Activated CD4-positive, CD25-positive, alpha-beta regulatory T cell treated with anti-CD3 and anti-CD28 coated beads, Interleukin-2, amount 50 U/mL, for 72 hours (primary cell): ENCODE results near the gene ADI1.
A peak's percentile ranks its signal among the peaks of the same experiment; 100 is the strongest.
"Not testable (repeated sequence)": the region's sequence is repeated elsewhere in the genome, so short reads cannot be mapped to it uniquely, and the experiment has no call there.

Source experiments
- DNase-seq: peaks from one replicate; pipeline ENCODE4 v3.0.0; 2021

ADI1 gene

GRCh38 chr2:3527886-3528785 is 8.8 kb upstream of the ADI1 start:
- no peak for DNase-seq

GRCh38 chr2:3526871-3527270 is 7.5 kb upstream of the ADI1 start:
- no peak for DNase-seq

- DNase-seq = no peak
These were observed 4.3 kb upstream of the ADI1 start for GRCh38 chr2:3523551-3524041.

GRCh38 chr2:3522961-3523421 is 3.7 kb upstream of the ADI1 start:
- no peak for DNase-seq

- no peak for DNase-seq
These were observed 1.3 kb upstream of the ADI1 start for GRCh38 chr2:3520591-3520990.

- peak; percentile 97 for DNase-seq
These were observed 656 bp downstream of the ADI1 start for GRCh38 chr2:3518496-3519254.

- DNase-seq = no peak
These were observed 1.3 kb downstream of the ADI1 start for GRCh38 chr2:3517948-3518495.

- no peak for DNase-seq
These were observed 2.5 kb downstream of the ADI1 start for GRCh38 chr2:3516831-3517230.

- not testable (repeated sequence) for DNase-seq
These were observed 3.9 kb downstream of the ADI1 start for GRCh38 chr2:3515438-3515837.

GRCh38 chr2:3513026-3513810 is 6.1 kb downstream of the ADI1 start:
- DNase-seq = no peak

- DNase-seq = no peak
These were observed 7.2 kb downstream of the ADI1 start for GRCh38 chr2:3512086-3512485.

GRCh38 chr2:3505771-3506170 is 13.6 kb downstream of the ADI1 start:
- no peak for DNase-seq

- DNase-seq = no peak
These were observed 14.6 kb downstream of the ADI1 start for GRCh38 chr2:3504741-3505140.

- no peak for DNase-seq
These were observed 15.8 kb downstream of the ADI1 start for GRCh38 chr2:3503483-3503882.

GRCh38 chr2:3503046-3503445 is 16.3 kb downstream of the ADI1 start:
- no peak for DNase-seq

- no peak for DNase-seq
These were observed 18.9 kb downstream of the ADI1 start for GRCh38 chr2:3500326-3500899.

GRCh38 chr2:3498783-3499394 is 20.4 kb downstream of the ADI1 start:
- DNase-seq = no peak

GRCh38 chr2:3496708-3497080 is 22.6 kb downstream of the ADI1 start:
- not testable (repeated sequence) for DNase-seq

GRCh38 chr2:3494984-3495666 is 24.2 kb downstream of the ADI1 start:
- DNase-seq = no peak

- no peak for DNase-seq
These were observed 25.7 kb downstream of the ADI1 start for GRCh38 chr2:3493615-3494007.

- no peak for DNase-seq
These were observed 26.2 kb downstream of the ADI1 start for GRCh38 chr2:3492951-3493614.
